ENCODE measurements around the gene RBM20.

DNA sequence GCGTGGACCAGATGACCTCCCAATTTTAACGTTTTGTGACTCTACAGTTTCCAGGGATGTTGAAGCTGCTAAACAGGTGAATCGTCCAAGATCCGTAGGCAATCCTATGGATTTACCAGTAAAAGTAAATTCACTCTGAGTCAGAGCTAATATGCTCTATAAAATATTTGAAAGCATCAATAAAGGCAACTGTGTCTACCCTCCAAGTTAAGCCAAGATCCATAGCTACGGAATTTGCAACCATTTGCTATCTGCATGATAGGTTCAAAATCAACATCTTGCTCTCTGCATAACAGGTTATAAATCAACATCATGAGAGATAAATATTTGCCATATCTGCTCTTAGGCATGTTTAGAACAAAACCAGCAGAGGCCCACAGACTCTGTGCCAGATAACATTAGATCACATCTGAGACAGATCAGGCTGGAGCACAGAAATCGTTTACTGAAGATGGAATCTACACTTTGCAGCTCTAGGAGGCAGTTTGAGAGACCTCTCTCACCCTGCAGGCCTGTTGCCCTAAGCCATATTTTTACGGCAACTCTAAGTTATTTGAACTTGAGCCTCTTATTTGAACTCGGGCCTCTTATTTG, 146.9 kb downstream of the RBM20 start:
- TF ChIP-seq, protein P1, sequence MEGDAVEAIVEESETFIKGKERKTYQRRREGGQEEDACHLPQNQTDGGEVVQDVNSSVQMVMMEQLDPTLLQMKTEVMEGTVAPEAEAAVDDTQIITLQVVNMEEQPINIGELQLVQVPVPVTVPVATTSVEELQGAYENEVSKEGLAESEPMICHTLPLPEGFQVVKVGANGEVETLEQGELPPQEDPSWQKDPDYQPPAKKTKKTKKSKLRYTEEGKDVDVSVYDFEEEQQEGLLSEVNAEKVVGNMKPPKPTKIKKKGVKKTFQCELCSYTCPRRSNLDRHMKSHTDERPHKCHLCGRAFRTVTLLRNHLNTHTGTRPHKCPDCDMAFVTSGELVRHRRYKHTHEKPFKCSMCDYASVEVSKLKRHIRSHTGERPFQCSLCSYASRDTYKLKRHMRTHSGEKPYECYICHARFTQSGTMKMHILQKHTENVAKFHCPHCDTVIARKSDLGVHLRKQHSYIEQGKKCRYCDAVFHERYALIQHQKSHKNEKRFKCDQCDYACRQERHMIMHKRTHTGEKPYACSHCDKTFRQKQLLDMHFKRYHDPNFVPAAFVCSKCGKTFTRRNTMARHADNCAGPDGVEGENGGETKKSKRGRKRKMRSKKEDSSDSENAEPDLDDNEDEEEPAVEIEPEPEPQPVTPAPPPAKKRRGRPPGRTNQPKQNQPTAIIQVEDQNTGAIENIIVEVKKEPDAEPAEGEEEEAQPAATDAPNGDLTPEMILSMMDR (IDR thresholded peaks at IDR 0.05), result no peak
- no peak for TF ChIP-seq POLR2AphosphoS5 (IDR thresholded peaks at IDR 0.05)

Data from gastroesophageal sphincter (tissue), 3 donors.